8988T (cell line): ENCODE measurements around the gene MAD2L1BP.
"Not testable (repeated sequence)": the region's sequence is repeated elsewhere in the genome, so short reads cannot be mapped to it uniquely, and the experiment has no call there.

Experiments used
- DNase-seq: peaks from one replicate; pipeline ENCODE4 v3.0.0; 2011

The MAD2L1BP gene, protein sequence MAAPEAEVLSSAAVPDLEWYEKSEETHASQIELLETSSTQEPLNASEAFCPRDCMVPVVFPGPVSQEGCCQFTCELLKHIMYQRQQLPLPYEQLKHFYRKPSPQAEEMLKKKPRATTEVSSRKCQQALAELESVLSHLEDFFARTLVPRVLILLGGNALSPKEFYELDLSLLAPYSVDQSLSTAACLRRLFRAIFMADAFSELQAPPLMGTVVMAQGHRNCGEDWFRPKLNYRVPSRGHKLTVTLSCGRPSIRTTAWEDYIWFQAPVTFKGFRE

DNA sequence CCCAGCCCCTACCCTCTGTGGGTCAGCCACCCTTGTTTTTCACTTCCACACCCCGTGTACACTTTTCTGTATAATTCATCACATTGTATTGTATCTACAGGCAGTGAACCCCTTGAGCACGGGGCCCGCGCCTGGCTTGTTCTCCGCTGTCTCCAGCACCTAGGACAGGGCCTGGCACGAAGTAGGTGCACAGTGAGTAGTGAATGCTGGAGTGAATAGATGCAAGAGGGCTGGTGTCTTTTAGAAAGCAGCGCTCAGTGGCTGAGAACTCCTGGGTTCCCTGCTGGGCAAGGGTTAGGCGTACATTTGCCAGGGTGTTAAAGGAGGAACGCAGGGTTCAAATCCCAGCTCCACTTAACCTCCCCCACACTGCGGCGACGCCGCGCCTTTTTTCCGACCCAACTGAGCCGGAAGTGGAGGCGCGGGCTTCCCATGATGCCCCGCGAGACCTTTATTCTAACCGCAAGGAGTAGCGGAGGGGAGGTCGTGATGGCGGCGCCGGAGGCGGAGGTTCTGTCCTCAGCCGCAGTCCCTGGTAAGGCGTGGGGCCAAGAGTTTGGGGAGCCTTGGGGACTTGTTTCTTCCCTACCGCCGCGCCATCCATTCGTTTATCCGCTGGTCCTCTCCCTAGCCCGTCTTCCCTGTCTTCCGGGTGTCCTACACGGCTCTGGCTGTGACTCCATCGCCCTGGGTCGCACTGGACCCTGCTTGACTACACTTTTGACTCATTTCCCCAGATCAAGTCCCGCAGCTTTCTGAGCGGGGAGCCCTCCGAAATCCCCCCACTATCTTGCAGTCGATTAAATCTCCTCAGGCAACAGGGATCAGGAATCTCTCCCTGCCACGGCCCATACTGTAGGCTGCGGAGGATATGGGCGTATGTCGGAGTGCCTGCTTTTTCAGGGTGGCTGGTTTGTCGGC is at the start of gene MAD2L1BP:
Gene MAD2L1BP, plus strand, starts transcription at position 454 of the 921 bp plus-strand sequence. Its CDS starts 36 bp downstream, at position 490.
- DNase-seq: peak; percentile 71

DNA sequence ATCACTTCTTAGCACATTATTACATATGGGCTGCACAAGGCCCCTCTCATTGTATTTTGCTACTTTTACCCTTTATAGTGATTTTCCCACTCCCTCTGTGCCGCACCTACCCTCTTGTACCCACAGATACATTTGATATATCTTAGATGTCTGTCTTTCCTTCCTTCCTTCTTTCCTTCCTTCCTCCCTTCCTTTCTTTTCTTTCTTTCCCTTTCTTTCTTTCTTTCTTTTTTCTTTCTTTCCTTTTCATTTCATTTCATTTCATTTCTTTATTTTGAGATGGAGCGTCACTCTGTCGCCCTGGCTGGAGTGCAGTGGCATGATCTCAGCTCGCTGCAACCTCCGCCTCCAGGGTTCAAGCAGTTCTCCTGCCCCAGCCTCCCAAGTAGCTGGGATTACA is 47.4 kb upstream of the MAD2L1BP start:
- no peak for DNase-seq

DNA sequence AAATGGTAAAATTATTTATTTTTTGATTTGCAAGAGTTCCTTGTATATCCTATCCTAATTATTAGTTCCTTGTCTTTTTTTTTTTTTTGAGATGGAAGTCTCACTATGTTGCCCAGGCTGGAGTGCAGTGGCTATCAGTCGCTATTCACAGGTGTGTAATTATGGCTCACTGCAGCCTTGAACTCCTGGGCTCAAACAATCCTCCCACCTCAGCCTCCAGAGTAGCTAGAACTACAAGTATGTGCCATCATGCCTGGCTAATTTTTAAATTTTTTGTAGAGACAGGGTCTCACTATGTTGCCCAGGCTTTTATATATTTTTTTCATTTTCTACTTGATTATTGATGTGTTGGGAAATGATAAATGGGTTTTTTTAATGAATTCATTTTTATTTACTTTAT is 46.1 kb upstream of the MAD2L1BP start:
- DNase-seq: not testable (repeated sequence)

DNA sequence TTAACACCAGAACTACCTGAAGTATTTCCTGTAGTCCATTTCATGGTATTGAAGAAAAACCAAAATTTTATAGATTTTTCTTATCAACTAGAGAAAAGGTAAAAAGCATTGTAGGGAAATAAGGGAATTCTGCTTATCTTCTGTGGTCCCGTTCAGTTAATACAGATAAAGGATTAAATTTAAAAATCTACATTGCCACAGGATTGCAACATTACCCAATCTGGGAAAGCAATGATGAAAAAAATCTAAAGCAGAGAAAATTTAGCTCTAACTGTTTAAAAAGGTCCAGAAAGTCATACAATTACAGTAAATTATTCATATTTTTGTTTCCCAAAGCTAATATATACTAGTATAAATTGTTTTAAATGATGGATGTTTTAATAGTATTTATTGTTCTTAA is 41.7 kb upstream of the MAD2L1BP start:
- DNase-seq: no peak

DNA sequence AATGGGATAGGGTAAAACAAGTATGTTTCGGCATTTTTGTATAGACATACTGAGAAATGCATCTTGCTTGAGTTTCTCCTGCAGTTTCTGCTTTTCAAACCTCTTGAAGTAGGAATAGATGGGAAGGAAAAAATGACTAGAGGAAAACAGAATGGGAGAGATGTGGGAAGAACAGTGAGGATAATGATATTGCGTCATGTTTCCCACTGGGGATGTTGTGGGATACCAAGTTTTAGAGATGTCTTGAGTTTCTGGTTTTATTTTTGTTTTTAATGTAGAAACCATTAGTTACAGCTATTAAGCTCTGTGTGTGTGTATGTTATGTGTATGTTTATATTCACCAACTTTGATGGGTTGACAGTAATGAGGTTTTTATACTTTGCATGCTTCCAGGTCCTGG is 35.0 kb upstream of the MAD2L1BP start:
- no peak for DNase-seq

DNA sequence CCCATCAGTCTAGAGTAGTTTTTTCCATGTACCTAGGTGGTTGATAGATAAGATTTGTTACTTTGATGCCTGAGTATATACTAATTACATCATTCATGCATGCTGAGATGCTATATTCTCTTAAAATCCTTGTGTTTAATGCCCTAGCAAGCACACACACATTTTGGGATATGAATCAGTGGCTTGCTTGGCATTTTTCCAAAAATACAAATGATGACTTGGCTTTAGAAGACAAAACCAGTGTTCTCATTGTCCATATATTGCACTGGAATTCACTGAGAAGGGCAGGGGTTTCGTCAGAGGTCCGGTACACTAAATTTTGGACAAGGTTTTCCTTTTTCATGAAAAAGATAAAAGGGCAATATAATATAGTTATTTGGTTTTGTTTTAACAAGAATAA is 31.5 kb upstream of the MAD2L1BP start:
- no peak for DNase-seq

DNA sequence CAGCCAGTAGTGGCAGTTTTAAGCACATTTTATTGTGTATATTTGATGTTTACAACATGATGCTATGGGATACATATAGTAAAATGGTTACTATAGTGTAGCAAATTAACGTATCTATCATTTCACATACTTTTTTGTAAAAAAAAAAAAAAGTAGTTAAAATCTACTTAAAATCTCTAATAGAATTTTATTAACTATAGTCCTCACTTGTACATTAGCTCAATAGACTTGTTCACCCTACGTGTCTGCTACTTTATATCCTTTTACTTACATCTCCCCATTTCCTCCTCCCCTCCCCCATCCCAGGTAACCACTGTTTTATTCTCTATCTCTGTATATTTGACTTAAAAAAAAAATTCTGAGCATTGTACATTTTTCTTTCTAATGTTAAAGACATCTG is 29.6 kb upstream of the MAD2L1BP start:
- no peak for DNase-seq

DNA sequence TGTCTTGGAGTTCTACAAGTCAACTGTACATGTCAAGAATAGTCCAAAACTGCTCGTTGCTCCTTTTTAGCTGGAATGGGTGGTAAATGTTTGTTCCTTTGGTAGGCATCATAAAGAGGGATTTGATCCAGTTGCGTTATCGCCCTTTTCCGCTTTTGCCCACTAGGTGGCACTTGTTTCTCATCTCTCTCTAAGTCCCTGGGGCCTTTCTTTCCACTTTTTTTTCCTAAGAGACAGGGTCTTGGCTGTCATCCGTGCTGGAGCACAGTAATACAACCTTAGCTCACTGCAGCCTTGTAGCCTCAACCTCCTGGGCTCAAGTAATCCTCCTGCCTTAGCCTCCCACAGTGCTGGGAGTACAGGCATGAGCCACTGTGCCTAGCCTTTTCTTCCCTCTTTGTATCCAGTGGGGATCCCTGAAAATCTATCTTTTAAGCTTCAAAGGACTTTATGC is 27.3 kb upstream of the MAD2L1BP start:
- no peak for DNase-seq

DNA sequence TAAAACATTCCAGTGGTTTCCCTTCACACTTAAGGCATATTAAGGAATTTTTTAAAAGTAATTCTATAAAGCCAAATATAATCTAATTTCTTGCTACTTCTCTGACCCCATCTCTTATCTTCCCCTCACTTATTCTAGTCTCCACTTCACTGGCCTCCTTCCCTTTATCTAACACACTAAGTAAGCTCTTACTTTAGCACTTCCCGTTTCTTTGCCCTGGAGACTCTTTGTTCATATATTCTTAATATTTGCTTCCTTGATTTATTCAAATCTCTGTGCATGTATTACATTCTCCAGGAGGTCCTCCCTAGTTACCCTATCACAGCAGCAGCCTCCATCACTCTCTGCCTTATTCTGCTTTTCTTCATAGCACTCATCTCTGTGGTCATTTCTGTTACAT is 26.8 kb upstream of the MAD2L1BP start:
- no peak for DNase-seq

DNA sequence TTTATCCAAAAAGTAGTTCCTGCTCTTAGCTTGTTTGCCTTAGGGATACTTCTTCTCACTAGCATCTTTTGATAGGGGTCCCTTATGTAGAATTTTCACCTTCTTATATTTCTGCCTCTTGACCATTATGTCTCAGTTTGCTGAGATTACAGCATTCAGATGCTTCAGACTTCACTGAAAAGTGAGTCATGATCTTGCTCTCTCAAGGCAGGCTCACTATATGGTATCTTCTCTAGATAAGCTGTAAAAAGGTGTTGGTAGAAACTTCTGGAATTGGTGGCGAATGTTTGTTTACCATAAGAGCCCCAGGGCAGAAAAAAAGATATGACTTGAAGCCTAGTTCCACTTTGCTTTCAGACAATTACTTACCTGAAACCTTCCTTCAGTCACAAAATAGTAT is 26.2 kb upstream of the MAD2L1BP start:
- DNase-seq: no peak

DNA sequence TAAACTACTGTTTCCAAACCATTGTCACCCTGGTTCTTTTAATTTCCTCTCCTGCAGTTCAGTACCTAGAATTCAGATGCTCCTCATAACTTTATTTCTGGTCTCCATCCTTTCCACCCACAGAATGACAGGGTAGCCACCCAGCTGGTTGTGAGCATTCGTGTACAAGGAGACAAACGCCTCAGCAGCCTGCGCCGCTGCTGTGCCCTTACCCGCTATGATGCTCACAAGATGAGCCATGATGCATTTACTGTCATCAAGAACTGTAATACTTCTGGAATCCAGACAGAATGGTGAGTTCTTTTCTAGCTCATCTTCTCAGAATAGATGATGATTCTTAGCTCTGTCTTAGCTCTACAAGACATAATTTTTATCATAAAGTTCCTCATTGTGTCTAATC is 25.2 kb upstream of the MAD2L1BP start:
- DNase-seq: no peak

DNA sequence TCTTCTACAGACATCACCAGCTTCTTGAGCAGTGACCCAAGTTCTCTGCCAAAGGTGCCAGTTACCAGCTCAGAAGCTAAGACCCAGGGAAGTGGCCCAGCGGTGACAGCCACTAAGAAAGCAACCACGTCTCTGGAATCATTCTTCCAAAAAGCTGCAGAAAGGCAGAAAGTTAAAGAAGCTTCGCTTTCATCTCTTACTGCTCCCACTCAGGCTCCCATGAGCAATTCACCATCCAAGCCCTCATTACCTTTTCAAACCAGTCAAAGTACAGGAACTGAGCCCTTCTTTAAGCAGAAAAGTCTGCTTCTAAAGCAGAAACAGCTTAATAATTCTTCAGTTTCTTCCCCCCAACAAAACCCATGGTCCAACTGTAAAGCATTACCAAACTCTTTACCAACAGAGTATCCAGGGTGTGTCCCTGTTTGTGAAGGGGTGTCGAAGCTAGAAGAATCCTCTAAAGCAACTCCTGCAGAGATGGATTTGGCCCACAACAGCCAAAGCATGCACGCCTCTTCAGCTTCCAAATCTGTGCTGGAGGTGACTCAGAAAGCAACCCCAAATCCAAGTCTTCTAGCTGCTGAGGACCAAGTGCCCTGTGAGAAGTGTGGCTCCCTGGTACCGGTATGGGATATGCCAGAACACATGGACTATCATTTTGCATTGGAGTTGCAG is 21.8 kb upstream of the MAD2L1BP start:
- no peak for DNase-seq

DNA sequence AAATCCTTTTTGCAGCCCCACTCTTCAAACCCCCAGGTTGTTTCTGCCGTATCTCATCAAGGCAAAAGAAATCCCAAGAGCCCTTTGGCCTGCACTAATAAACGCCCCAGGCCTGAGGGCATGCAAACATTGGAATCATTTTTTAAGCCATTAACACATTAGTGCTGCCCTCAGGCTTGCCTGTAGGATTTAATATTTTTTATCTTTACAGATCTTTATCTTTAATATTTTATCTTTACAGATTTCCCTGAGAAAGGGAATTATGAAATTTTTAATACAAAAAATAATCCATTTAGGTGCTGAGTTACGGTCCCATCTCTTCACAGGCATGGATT is 21.3 kb upstream of the MAD2L1BP start:
- DNase-seq: no peak

DNA sequence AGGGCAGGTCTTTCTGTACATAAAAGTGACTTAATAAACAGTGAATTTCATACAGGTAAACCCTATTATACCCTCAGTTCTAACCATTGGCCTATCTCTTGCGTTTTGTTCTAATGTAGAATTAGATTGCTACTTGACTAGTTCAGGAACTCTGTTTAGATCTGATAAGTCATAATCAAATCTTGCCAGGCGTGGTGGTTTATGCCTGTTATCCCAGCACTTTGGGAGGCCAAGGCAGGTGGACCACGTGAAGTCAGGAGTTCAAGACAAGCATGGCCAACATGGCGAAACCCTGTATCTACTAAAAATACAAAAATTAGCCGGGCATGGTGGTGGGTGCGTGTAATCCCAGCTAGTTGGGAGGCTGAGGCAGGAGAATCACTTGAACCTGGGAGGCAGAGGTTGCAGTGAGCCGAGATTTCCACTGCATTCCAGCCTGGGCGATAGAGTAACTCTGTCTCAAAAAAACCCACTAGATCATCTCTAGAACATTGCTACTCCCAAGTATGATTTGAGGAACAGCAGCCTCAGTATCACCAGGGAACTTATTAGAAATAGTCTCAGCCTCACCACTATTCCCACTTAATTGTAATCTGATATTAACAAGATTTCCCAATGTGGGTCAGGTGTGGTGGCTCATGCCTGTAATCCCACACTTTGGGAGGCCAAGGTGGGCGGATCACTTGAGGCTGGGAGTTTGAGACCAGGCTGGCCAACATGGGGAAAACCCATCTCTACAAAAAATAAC is 18.7 kb upstream of the MAD2L1BP start:
- no peak for DNase-seq

DNA sequence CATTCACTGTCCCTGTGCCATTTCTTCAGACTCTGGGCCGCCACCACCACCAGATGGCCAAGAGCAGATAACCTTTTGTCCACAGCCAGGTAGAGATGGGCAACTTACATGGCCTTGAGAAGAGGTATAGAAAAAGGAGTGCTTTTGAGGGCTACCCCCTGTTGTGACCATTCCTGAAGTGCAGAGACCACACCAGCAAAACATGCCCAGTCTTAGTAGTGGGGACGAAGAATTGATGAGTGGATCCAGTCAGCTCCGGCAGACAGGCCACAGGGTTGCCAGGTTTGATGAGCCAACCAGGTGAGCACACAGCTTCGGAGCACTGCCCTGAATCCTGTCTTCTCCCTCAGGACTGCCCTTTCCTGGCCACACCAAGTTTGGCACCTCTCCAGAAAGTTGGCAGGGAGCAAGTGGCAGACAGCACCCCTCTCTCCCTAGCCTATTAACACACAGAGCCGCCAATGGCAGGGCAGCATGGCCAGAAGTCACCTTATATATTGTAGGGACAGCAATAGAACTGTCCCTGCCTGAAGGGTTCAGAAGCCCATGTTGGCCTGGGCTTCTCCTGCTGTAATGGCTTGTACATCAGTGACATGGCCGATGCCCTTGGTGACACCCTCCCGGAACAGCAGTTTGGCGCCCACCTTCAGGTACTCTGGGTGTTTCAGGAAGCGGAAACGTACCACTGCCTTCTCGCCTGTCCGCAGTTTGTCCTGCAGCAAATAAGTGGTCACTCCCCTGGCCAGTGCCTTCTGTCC is 14.4 kb upstream of the MAD2L1BP start:
- DNase-seq: no peak

DNA sequence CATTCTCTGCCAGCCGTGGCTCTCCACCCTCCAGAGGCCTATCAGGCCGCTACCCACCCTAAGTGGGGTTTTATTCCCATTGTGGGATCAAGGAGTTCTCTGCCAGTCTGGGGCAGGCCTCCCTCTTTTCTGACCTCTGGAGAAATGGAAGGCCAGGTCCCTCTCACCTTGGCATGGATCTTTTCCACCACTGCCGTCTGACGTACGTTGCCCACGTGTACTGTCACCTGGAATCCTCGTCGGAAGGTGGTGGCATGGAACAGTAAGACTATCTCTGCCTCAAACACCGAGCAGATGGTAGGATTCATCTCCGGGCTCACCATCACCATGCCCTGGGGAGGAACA is 13.8 kb upstream of the MAD2L1BP start:
- DNase-seq: no peak

DNA sequence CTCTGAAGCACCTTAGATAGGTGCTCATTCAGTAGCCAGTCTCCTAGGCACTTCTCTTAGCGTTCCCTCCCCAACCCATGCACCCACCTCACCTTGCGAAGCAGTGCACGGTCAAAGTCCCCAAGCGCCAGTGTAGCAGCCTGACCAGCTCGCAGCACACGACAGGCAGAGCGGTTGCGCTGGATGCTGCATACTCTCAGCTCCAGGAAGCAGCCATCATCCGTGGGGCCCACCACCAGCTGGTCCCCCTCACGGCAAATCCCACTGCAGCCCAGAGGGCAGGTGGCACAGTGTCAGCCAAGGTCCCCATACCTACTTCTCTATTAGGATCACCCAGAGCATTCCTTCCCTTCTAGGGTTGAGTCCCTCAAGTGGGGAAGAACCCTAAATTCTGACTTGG is 13.1 kb upstream of the MAD2L1BP start:
- no peak for DNase-seq

DNA sequence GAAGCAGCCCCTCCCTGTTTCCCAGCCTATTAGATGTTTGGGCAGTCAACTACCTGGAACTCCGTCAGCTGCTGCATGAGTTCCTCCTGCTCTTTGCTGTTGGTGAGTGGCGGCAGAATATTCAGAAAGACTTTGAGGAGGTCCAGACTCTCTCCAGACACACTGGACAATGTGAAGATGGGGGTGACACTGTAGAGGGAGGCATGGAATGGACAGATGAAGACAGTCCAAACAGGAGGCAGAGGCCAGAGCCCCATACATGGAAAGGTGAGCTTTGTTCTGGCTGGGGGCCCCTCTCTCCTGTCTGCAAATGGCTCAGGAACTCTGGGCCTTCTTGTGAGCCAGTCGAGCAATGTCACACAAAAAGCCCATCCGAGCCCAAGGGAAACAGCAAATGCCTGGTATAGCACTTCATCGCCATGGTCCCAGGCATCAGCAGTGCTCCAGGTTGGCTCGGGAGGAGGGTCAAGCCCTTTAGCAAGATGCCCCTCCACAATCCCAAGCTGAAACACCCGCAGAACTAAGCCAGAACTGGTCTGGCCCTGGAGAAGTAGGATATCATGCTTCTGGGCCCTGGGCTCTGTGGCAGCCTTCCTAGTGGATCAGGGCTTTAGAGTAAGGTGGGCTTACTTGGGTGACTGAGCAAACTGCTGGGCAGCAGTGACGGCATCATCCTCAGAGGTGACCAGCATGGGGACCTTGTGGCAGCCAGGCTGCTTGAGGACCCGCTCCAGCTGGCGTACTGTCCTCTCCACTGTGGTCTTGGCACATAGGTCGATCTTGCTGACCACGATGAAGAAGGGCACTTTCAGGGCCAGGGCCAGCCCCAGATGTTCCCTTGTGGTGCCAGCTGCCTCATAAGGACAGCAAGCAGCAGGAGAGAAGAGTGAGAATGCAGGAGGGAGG is 11.5 kb upstream of the MAD2L1BP start:
- no peak for DNase-seq

DNA sequence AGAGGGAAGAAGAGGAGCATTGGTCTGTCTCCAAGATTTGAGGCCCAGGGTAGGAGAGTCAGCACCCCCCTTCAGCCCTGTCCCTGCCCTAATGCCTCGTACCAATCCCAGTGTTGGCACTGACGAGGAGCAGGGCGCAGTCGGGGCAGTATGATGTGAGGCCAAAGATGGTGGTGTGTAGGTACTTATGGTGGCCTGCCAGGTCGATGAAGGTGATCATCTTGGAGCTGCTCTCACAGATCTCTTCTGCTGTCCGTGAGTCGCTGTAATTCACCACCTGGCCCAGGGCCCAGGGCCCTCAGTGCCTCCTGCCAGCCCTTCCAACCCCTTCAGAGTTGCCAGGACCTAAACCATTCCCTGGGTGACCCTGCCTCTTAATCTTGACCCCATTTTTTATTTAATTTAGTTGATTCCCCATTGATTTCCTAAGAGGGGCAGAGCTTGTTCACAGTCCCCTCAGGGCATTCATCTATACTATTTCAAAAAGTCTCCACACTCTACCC is 10.8 kb upstream of the MAD2L1BP start:
- no peak for DNase-seq

DNA sequence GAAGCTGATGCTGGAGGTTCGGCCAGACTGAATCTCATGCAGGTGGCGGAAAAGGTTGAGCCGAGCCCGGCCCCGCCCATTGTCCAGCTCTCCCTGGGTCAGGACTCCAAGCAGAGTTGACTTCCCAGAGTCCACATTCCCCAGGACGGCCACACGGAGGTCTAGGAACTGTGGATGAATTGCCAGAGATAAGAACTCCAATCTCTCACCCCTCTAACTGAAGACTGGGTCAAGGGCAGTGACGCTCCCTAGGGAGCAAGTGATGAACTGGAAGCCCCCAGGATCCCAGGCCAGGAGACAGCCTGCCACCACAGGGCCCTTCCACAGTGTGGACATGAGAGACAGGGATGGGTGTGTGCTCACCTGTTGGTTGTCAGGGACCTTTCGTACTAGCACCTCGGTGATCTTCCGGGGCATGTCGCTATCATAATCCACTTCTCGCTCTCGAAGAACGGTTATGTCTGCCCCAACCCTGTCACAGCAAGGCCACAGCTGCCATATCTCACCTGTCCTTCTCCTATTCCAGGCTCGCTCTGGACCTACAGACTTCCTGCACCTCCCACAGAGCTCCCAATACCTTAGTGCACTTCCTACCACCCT is 10.1 kb upstream of the MAD2L1BP start:
- DNase-seq: no peak
